Right lung (tissue), 10 donors: ENCODE measurements around the gene PLD5. TPM values are rescaled to one million over a fixed set of nuclear protein-coding genes. Genes with fewer than 3 reads are reported as not detected.

ENCODE experiments used
- DNase-seq, 2 donors: peaks; one replicate each; pipeline ENCODE4 v3.0.0-alpha.2; 2013
- long read RNA-seq, 8 donors: transcript quantifications; one replicate each; lab custom pipeline, GENCODE V29; 2026
- polyA plus RNA-seq, 5 donors: library from polyadenylated mRNA; unstranded; fragments of 120-200 nt; gene quantifications; one replicate each; pipeline versions ENCODE4 v1.2.1 to v1.2.3, GENCODE V29; 2013; ENCODE audit warnings: inconsistent platforms in 1 of 5, low replicate concordance in 1 of 5; ENCODE audit not compliant: insufficient read length in 5 of 5, insufficient read depth in 1 of 5

PLD5 gene
- polyA plus RNA-seq: under 1 TPM; 0.19 to 0.59 (median 0.36) TPM
- long read RNA-seq, donor 1: 0 reads
- long read RNA-seq, donor 2: 0 reads
- long read RNA-seq, donor 3: 0 reads
- long read RNA-seq, donor 4, partial matches to known transcripts: 0 of 1 reads
- long read RNA-seq, donor 4, other reads (novel, unspliced or antisense): 0 of 1 reads
- long read RNA-seq, donor 5: 0 reads
- long read RNA-seq, donor 6, partial matches to known transcripts: 0 of 1 reads
- long read RNA-seq, donor 6, other reads (novel, unspliced or antisense): 0 of 1 reads
- long read RNA-seq, donor 7: 0 reads
- long read RNA-seq, donor 8: 0 reads

GRCh38 chr1:242524571-242525359, at the start of gene PLD5:
TSS of gene PLD5 (minus strand) at chr1:242524697.
- DNase-seq: no peak

- DNase-seq: no peak
Observed at GRCh38 chr1:242569867-242570266, 45.4 kb upstream of the PLD5 start.

GRCh38 chr1:242568666-242569065, 44.2 kb upstream of the PLD5 start:
- no peak for DNase-seq

- DNase-seq: no peak
Observed at GRCh38 chr1:242567596-242567995, 43.1 kb upstream of the PLD5 start.

GRCh38 chr1:242556759-242557158, 32.3 kb upstream of the PLD5 start:
- no peak for DNase-seq

- DNase-seq: no peak
Observed at GRCh38 chr1:242556276-242556675, 31.8 kb upstream of the PLD5 start.

- DNase-seq: no peak
Observed at GRCh38 chr1:242554577-242554976, 30.1 kb upstream of the PLD5 start.

GRCh38 chr1:242546849-242547729, 22.6 kb upstream of the PLD5 start:
- DNase-seq: no peak

- DNase-seq: no peak
Observed at GRCh38 chr1:242546441-242546840, 21.9 kb upstream of the PLD5 start.

- DNase-seq: no peak
Observed at GRCh38 chr1:242544071-242544470, 19.6 kb upstream of the PLD5 start.

- no peak for DNase-seq
Observed at GRCh38 chr1:242542271-242542670, 17.8 kb upstream of the PLD5 start.

- no peak for DNase-seq
Observed at GRCh38 chr1:242535986-242536385, 11.5 kb upstream of the PLD5 start.

GRCh38 chr1:242534753-242535152, 10.3 kb upstream of the PLD5 start:
- DNase-seq: no peak

- no peak for DNase-seq
Observed at GRCh38 chr1:242530761-242531160, 6.3 kb upstream of the PLD5 start.

GRCh38 chr1:242525769-242526168, 1.3 kb upstream of the PLD5 start:
- no peak for DNase-seq

- no peak for DNase-seq
Observed at GRCh38 chr1:242525360-242525722, 844 bp upstream of the PLD5 start.

- DNase-seq: peak; percentile 20
Observed at GRCh38 chr1:242523719-242524570, 552 bp downstream of the PLD5 start.

GRCh38 chr1:242522996-242523718, 1.3 kb downstream of the PLD5 start:
- no peak for DNase-seq

- no peak for DNase-seq
Observed at GRCh38 chr1:242522304-242522945, 2.1 kb downstream of the PLD5 start.

- no peak for DNase-seq
Observed at GRCh38 chr1:242515555-242515954, 8.9 kb downstream of the PLD5 start.
